Nephron (organoid): ENCODE results near the gene HNRNPU.

Experiments
- H3K27ac Mint-ChIP-seq, 3 experiments: 2 replicates each; pipeline ENCODE4 v1.8.0; 2020; ENCODE audit warnings: mixed read lengths in 3 of 3, mild to moderate bottlenecking in 2 of 3, moderate library complexity in 1 of 3
- H3K27me3 Mint-ChIP-seq: 2 replicates; pipeline ENCODE4 v1.8.0; 2021; ENCODE audit warnings: low read depth, mild to moderate bottlenecking, moderate library complexity, mixed read lengths
- H3K36me3 Mint-ChIP-seq: 2 replicates; pipeline ENCODE4 v1.8.0; 2020; ENCODE audit warnings: low read depth, mixed read lengths
- H3K4me1 Mint-ChIP-seq: 2 replicates; pipeline ENCODE4 v1.8.0; 2020; ENCODE audit warnings: mixed read lengths
- H3K4me3 Mint-ChIP-seq, 3 experiments: 2 replicates each; pipeline ENCODE4 v1.8.0; 2020; ENCODE audit warnings: mild to moderate bottlenecking in 3 of 3, mixed read lengths in 3 of 3, moderate library complexity in 2 of 3
- H3K9me3 Mint-ChIP-seq: 2 replicates; pipeline ENCODE4 v1.8.0; 2020; ENCODE audit warnings: mixed read lengths
- TF ChIP-seq, protein P1 (sequence below), 3 experiments: fragments of 200-600 bp; sonication (generic); IDR thresholded peaks; one replicate each; pipeline ENCODE4 v1.5.0; 2021; ENCODE audit warnings: antibody characterized with exemption in 3 of 3; ENCODE audit not compliant: unreplicated experiment in 3 of 3

HNRNPU gene

GRCh38 chr1:244876228-244876910 is 12.0 kb upstream of the HNRNPU start:
- no peaks in the 10 kb centered on the region for H3K27me3 Mint-ChIP-seq
- H3K4me3 Mint-ChIP-seq, result no peak overlapping the region
- H3K9me3 Mint-ChIP-seq, result no peaks in the 10 kb centered on the region
- H3K4me1 Mint-ChIP-seq, result no peaks in the 10 kb centered on the region
- TF ChIP-seq, protein P1, sequence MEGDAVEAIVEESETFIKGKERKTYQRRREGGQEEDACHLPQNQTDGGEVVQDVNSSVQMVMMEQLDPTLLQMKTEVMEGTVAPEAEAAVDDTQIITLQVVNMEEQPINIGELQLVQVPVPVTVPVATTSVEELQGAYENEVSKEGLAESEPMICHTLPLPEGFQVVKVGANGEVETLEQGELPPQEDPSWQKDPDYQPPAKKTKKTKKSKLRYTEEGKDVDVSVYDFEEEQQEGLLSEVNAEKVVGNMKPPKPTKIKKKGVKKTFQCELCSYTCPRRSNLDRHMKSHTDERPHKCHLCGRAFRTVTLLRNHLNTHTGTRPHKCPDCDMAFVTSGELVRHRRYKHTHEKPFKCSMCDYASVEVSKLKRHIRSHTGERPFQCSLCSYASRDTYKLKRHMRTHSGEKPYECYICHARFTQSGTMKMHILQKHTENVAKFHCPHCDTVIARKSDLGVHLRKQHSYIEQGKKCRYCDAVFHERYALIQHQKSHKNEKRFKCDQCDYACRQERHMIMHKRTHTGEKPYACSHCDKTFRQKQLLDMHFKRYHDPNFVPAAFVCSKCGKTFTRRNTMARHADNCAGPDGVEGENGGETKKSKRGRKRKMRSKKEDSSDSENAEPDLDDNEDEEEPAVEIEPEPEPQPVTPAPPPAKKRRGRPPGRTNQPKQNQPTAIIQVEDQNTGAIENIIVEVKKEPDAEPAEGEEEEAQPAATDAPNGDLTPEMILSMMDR (IDR thresholded peaks at IDR 0.05; ENCODE audit: unreplicated experiment in 3 of 3), result no peak
- no peaks in the 10 kb centered on the region for H3K36me3 Mint-ChIP-seq
- no peak overlapping the region for H3K27ac Mint-ChIP-seq

GRCh38 chr1:244874974-244875579 is 10.7 kb upstream of the HNRNPU start:
- no peaks in the 10 kb centered on the region for H3K36me3 Mint-ChIP-seq
- H3K27ac Mint-ChIP-seq, result no peak overlapping the region
- no peaks in the 10 kb centered on the region for H3K9me3 Mint-ChIP-seq
- H3K4me3 Mint-ChIP-seq, result no peak overlapping the region
- no peaks in the 10 kb centered on the region for H3K27me3 Mint-ChIP-seq
- no peaks in the 10 kb centered on the region for H3K4me1 Mint-ChIP-seq
- TF ChIP-seq, protein P1 (IDR thresholded peaks at IDR 0.05; ENCODE audit: unreplicated experiment in 3 of 3), result no peak

DNA sequence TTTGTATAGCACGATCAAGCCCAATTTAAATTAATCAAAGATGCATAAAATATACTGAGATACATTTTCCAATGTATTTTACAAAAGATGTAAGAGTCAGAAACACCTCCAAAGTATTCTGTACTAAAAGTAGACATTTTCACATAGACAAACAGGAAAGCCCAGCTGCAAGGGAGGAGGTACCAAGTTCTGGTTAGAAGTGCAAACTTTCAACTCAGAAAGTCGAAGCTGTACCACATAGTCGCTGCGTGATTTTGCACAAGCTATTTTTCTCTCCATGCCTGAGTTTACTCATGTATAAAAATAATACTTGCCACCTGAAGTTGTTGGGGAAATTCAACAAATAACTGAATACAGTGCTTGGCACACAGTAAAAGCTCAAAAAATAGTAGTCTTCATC is 5.6 kb upstream of the HNRNPU start:
- Mint-ChIP-seq H3K36me3 (no peaks in the 10 kb centered on the region), H3K27ac (peak overlapping the region in 1 of 3 experiments; percentile 59), H3K27me3 (no peaks in the 10 kb centered on the region), H3K4me1 (peaks cover 21% of the 10 kb centered on the region), H3K9me3 (no peaks in the 10 kb centered on the region), H3K4me3 (no peak overlapping the region)
- TF ChIP-seq, protein P1 (IDR thresholded peaks at IDR 0.05; ENCODE audit: unreplicated experiment in 3 of 3), result no peak

DNA sequence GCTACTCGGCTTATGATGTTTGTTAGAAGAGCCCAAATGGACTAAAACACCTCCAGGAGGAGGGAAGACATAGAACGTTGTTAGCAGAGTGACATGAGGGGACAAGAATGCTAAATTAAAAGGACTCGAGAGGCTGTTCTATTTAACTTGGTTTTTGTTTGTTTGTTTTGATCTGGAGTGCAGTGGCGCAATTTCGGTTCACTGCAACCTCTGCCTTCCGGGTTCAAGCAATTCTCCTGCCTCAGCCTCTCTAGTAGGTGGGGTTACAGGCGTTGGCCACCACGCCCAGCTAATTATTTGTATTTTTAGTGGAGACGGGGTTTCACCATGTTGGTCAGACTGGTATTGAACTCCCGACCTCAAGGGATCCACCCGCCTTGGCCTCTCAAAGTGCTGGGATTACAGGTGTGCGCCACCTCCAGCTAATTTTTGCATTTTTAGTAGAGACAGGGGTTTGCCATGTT is 5.1 kb upstream of the HNRNPU start:
- no peaks in the 10 kb centered on the region for H3K9me3 Mint-ChIP-seq
- TF ChIP-seq, protein P1 (IDR thresholded peaks at IDR 0.05; ENCODE audit: unreplicated experiment in 3 of 3), result no peak
- H3K27ac Mint-ChIP-seq, result peak overlapping the region in 2 of 3 experiments; percentile 23 to 33
- H3K36me3 Mint-ChIP-seq, result no peaks in the 10 kb centered on the region
- no peaks in the 10 kb centered on the region for H3K27me3 Mint-ChIP-seq
- H3K4me1 Mint-ChIP-seq, result peaks cover 21% of the 10 kb centered on the region
- no peak overlapping the region for H3K4me3 Mint-ChIP-seq

DNA sequence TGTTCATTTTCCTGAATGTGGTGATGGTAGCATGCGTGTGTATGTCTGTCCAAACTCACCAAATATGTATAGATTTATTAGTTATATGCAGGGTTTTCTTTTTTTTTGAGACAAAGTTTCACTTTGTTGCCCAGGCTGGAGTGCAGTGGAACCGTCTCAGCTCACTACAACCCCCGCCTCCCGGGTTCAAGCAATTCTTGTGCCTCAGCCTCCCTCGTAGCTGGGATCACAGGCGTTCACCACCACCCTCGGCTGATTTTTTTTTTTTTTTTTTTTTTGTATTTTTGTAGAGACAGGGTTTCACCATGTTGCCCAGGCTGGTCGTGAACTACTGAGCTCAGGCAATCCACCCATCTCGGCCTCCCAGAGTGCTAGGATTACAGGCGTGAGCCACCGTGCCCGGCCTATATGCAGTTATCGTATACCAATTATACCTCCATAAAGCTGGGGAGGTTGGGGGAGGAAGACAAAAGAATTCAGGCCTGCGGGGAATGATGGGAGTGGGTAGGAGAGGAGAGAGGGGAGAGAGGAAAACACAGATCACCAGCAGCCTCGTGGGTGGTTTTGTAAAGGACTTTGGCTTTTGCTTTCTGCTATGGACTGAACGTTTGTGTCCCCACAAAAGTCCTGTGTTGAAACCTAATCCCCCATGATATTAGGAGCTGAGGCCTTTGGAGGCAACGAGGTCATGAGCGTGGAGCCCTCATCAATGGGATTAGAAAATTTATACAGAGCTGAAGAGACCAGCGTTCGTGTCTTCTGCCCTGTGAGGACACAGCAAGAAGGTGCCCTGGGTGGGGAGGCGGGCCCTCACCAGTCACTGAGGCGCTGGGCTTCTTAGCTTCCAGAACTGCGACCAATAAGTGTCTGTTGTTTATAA is 4.4 kb upstream of the HNRNPU start:
- TF ChIP-seq, protein P1 (IDR thresholded peaks at IDR 0.05; ENCODE audit: unreplicated experiment in 3 of 3), result no peak
- H3K4me3 Mint-ChIP-seq, result no peak overlapping the region
- no peaks in the 10 kb centered on the region for H3K9me3 Mint-ChIP-seq
- no peaks in the 10 kb centered on the region for H3K36me3 Mint-ChIP-seq
- H3K4me1 Mint-ChIP-seq, result peaks cover 21% of the 10 kb centered on the region
- H3K27ac Mint-ChIP-seq, result peak overlapping the region in 2 of 3 experiments; percentile 23 to 33
- H3K27me3 Mint-ChIP-seq, result no peaks in the 10 kb centered on the region
